GM23338 (cell line): Measurements from ENCODE around the gene CUX1. TPM values are rescaled to one million over a fixed set of nuclear protein-coding genes. Genes with fewer than 3 reads are reported as not detected.
A peak's percentile ranks its signal among the peaks of the same experiment; 100 is the strongest.

ENCODE experiments used
- ATAC-seq: fragments of 200-7000 bp; cut with Tn5 transposase; 3 replicates; pipeline ENCODE4 v1.9.1; 2020
- DNase-seq: peaks from one replicate; pipeline ENCODE4 v3.0.0-alpha.2; 2015; ENCODE audit warnings: low spot score
- H2AFZ ChIP-seq: fragments of 200-600 bp; sonication (generic); 2 replicates; pipeline ENCODE4 v1.8.0; 2016; ENCODE audit warnings: antibody characterized with exemption, mild to moderate bottlenecking, moderate library complexity
- H3F3A ChIP-seq: fragments of 200-600 bp; sonication (generic); replicated peaks from 2 replicates; pipeline ENCODE4 v1.8.0; 2017; ENCODE audit warnings: antibody characterized with exemption, mixed run types, low read depth
- H3K27ac ChIP-seq: fragments of 200-600 bp; sonication (generic); 2 replicates; pipeline ENCODE4 v1.6.1; 2016; ENCODE audit warnings: low read depth
- H3K27me3 ChIP-seq: fragments of 200-600 bp; sonication (generic); 2 replicates; pipeline ENCODE4 v1.8.0; 2016; ENCODE audit warnings: mild to moderate bottlenecking, mixed run types, moderate library complexity; ENCODE audit not compliant: insufficient read depth
- H3K36me3 ChIP-seq: fragments of 200-600 bp; sonication (generic); 2 replicates; pipeline ENCODE4 v1.8.0; 2016; ENCODE audit warnings: mild to moderate bottlenecking; ENCODE audit not compliant: insufficient read depth
- H3K4me1 ChIP-seq: fragments of 200-600 bp; sonication (generic); 2 replicates; pipeline ENCODE4 v1.8.0; 2016; ENCODE audit warnings: mild to moderate bottlenecking, moderate library complexity; ENCODE audit not compliant: insufficient read depth
- H3K4me2 ChIP-seq: fragments of 200-600 bp; sonication (generic); 2 replicates; pipeline ENCODE4 v1.7.1; 2017; ENCODE audit warnings: mixed run types
- H3K4me3 ChIP-seq: fragments of 200-600 bp; sonication (generic); 2 replicates; pipeline ENCODE4 v1.6.1; 2016; ENCODE audit warnings: mixed run types
- H3K79me2 ChIP-seq: fragments of 200-600 bp; sonication (generic); replicated peaks from 2 replicates; pipeline ENCODE4 v1.8.0; 2017; ENCODE audit warnings: mild to moderate bottlenecking; ENCODE audit not compliant: insufficient read depth
- H3K9me2 ChIP-seq: fragments of 200-600 bp; sonication (generic); 2 replicates; pipeline ENCODE4 v1.8.0; 2017; ENCODE audit not compliant: insufficient read depth
- H4K20me1 ChIP-seq: fragments of 200-600 bp; sonication (generic); replicated peaks from 2 replicates; pipeline ENCODE4 v1.8.0; 2017; ENCODE audit warnings: mild to moderate bottlenecking; ENCODE audit not compliant: insufficient read depth
- H3K27ac Mint-ChIP-seq: 2 replicates; pipeline ENCODE4 v1.8.0; 2020; ENCODE audit warnings: inconsistent platforms, mild to moderate bottlenecking, moderate library complexity, mixed read lengths
- H3K27me3 Mint-ChIP-seq: 3 replicates; pipeline ENCODE4 v1.8.0; 2022; ENCODE audit warnings: low read depth, mild to moderate bottlenecking, moderate library complexity, mixed read lengths, inconsistent platforms; ENCODE audit not compliant: insufficient read depth, poor library complexity
- H3K36me3 Mint-ChIP-seq: 3 replicates; pipeline ENCODE4 v1.8.0; 2021; ENCODE audit warnings: low read depth, mild to moderate bottlenecking, inconsistent platforms, moderate library complexity, mixed read lengths
- H3K4me1 Mint-ChIP-seq: 3 replicates; pipeline ENCODE4 v1.8.0; 2020; ENCODE audit warnings: mild to moderate bottlenecking, inconsistent platforms, mixed read lengths
- H3K4me3 Mint-ChIP-seq: 3 replicates; pipeline ENCODE4 v1.8.0; 2021; ENCODE audit warnings: moderate library complexity, mild to moderate bottlenecking, inconsistent platforms, mixed read lengths
- H3K9me3 Mint-ChIP-seq: 3 replicates; pipeline ENCODE4 v1.8.0; 2020; ENCODE audit warnings: moderate library complexity, mild to moderate bottlenecking, inconsistent platforms, mixed read lengths
- CREB1 ChIP-seq: fragments of 250-450 bp; sonication (Bioruptor Pico); IDR thresholded peaks from 2 replicates; pipeline ENCODE4 v1.5.0; 2020; ENCODE audit warnings: low read depth, mild to moderate bottlenecking, moderate library complexity
- EZH2 ChIP-seq: fragments of 200-600 bp; sonication (generic); IDR thresholded peaks from one replicate; pipeline ENCODE4 v1.8.0; 2017; ENCODE audit warnings: antibody characterized with exemption, mild to moderate bottlenecking, low read depth; ENCODE audit not compliant: unreplicated experiment
- EZH2phosphoT487 ChIP-seq: fragments of 200-600 bp; sonication (generic); IDR thresholded peaks from one replicate; pipeline ENCODE4 v1.8.1; 2018; ENCODE audit warnings: antibody characterized with exemption; ENCODE audit not compliant: unreplicated experiment
- JUNB ChIP-seq: IDR thresholded peaks from one replicate; pipeline ENCODE4 v1.6.1; 2016; ENCODE audit warnings: antibody characterized with exemption; ENCODE audit not compliant: unreplicated experiment
- POLR2AphosphoS5 ChIP-seq: IDR thresholded peaks from 2 replicates; pipeline ENCODE4 v1.6.1; 2016; ENCODE audit warnings: antibody characterized with exemption, low read depth
- STAT1 ChIP-seq: IDR thresholded peaks from one replicate; pipeline ENCODE4 v1.6.1; 2016; ENCODE audit warnings: antibody characterized with exemption; ENCODE audit not compliant: unreplicated experiment
- ZNF114 ChIP-seq: fragments of 250-450 bp; sonication (Bioruptor Pico); IDR thresholded peaks from 2 replicates; pipeline ENCODE4 v1.5.0; 2020; ENCODE audit warnings: mild to moderate bottlenecking, moderate library complexity
- ZNF331 ChIP-seq: fragments of 250-450 bp; sonication (Bioruptor Pico); IDR thresholded peaks from 2 replicates; pipeline ENCODE4 v1.5.0; 2020; ENCODE audit warnings: low read depth, mild to moderate bottlenecking, moderate library complexity
- polyA plus RNA-seq: library from polyadenylated mRNA; unstranded; fragments of >200 nt; fragmentation: Nextera tagmentation; extraction: Ambion mirVana; gene quantifications from 2 replicates; pipeline ENCODE4 v1.2.1, GENCODE V29; 2016
- total RNA-seq: library from RNA; depleted of rRNA; stranded (reverse); fragments of >200 nt; shearing (Covaris generic); gene quantifications from 2 replicates; pipeline ENCODE4 v1.2.3, GENCODE V29; 2014
- TF ChIP-seq, protein P1 (sequence below): fragments of 250-450 bp; sonication (Bioruptor Pico); IDR thresholded peaks from 2 replicates; pipeline ENCODE4 v1.5.0; 2020; ENCODE audit warnings: mild to moderate bottlenecking, moderate library complexity
- TF ChIP-seq, protein P2 (sequence below): IDR thresholded peaks from one replicate; pipeline ENCODE4 v1.6.1; 2018; ENCODE audit warnings: antibody characterized with exemption; ENCODE audit not compliant: unreplicated experiment

Gene CUX1
- total and polyA plus RNA-seq, 2 experiments from 2014 or later = 49.9 to 64.0 TPM

GRCh38 chr7:101952355-101953247 lies 135.2 kb downstream of the CUX1 start:
- H3K27ac ChIP-seq = no peak overlapping the region
- peaks cover 2% of the 10 kb centered on the region for H4K20me1 ChIP-seq
- H3K27ac Mint-ChIP-seq = peak overlapping the region; percentile 14; the same call in 1 of the 2 replicates
- no peak overlapping the region for H2AFZ ChIP-seq
- H3K27me3 Mint-ChIP-seq = peaks cover 7% of the 10 kb centered on the region
- no peaks in the 10 kb centered on the region for H3K9me2 ChIP-seq
- peaks cover 93% of the 10 kb centered on the region for H3K79me2 ChIP-seq
- H3K4me3 ChIP-seq = no peak overlapping the region
- peaks cover 11% of the 10 kb centered on the region; the same call in 2 of the 3 replicates for H3K36me3 Mint-ChIP-seq
- H3K9me3 Mint-ChIP-seq = no peaks in the 10 kb centered on the region
- no peak overlapping the region for H3K4me3 Mint-ChIP-seq
- no peak overlapping the region for H3K4me2 ChIP-seq
- no peaks in the 10 kb centered on the region; the same call in 1 of the 2 replicates for H3F3A ChIP-seq
- peaks cover 40% of the 10 kb centered on the region for H3K4me1 Mint-ChIP-seq
- ATAC-seq = no peak
- peaks cover 29% of the 10 kb centered on the region for H3K4me1 ChIP-seq
- no peak for DNase-seq
- no peaks in the 10 kb centered on the region for H3K36me3 ChIP-seq
- no peaks in the 10 kb centered on the region for H3K27me3 ChIP-seq
- TF ChIP-seq POLR2AphosphoS5 = no peak

DNA sequence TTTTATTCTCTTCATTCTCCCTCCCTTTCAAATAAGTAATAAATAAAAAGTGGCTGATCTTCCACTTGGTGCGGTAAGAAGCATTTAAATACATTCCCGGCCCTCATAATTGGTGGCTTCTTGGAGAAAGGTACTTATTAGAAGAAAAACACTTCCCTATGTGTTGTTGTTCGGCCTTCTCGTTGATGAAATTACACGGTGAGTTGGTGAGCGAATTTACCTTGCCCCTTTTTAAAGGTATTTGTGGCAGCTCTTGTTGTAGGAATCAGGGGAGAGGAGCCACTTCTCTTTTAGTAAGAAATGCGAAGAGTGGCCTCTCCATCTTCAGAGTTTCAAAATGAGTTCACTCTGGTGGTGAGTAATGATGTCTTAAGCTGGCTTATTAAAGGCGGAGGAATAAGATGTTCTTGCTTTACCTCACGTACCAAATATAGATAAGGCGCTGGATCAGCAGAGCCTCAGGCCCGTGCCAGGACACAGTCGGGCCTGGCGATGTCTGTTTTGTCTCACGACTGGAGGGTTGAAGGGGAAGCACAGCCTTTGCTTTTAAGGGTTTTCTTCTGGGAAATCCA lies 135.9 kb downstream of the CUX1 start:
- DNase-seq (no peak), ATAC-seq (no peak)
- H3K79me2 ChIP-seq = peaks cover 96% of the 10 kb centered on the region
- no peaks in the 10 kb centered on the region for H3K36me3 ChIP-seq
- peaks cover 11% of the 10 kb centered on the region; the same call in 2 of the 3 replicates for H3K36me3 Mint-ChIP-seq
- no peak overlapping the region for H3K4me2 ChIP-seq
- H3K4me1 Mint-ChIP-seq = peaks cover 38% of the 10 kb centered on the region
- H2AFZ ChIP-seq = no peak overlapping the region
- peaks cover 28% of the 10 kb centered on the region for H3K4me1 ChIP-seq
- H3K27me3 ChIP-seq = no peaks in the 10 kb centered on the region
- no peak overlapping the region for H3K4me3 ChIP-seq
- no peaks in the 10 kb centered on the region for H3K9me3 Mint-ChIP-seq
- no peak overlapping the region for H3K4me3 Mint-ChIP-seq
- no peaks in the 10 kb centered on the region; the same call in 1 of the 2 replicates for H3F3A ChIP-seq
- H4K20me1 ChIP-seq = peaks cover 2% of the 10 kb centered on the region
- peak overlapping the region; percentile 35; the same call in 1 of the 2 replicates for H3K27ac ChIP-seq
- no peaks in the 10 kb centered on the region for H3K9me2 ChIP-seq
- H3K27ac Mint-ChIP-seq = peak overlapping the region; percentile 14; the same call in 1 of the 2 replicates
- peaks cover 7% of the 10 kb centered on the region for H3K27me3 Mint-ChIP-seq
- TF ChIP-seq STAT1 = no peak
- TF ChIP-seq, protein P1, sequence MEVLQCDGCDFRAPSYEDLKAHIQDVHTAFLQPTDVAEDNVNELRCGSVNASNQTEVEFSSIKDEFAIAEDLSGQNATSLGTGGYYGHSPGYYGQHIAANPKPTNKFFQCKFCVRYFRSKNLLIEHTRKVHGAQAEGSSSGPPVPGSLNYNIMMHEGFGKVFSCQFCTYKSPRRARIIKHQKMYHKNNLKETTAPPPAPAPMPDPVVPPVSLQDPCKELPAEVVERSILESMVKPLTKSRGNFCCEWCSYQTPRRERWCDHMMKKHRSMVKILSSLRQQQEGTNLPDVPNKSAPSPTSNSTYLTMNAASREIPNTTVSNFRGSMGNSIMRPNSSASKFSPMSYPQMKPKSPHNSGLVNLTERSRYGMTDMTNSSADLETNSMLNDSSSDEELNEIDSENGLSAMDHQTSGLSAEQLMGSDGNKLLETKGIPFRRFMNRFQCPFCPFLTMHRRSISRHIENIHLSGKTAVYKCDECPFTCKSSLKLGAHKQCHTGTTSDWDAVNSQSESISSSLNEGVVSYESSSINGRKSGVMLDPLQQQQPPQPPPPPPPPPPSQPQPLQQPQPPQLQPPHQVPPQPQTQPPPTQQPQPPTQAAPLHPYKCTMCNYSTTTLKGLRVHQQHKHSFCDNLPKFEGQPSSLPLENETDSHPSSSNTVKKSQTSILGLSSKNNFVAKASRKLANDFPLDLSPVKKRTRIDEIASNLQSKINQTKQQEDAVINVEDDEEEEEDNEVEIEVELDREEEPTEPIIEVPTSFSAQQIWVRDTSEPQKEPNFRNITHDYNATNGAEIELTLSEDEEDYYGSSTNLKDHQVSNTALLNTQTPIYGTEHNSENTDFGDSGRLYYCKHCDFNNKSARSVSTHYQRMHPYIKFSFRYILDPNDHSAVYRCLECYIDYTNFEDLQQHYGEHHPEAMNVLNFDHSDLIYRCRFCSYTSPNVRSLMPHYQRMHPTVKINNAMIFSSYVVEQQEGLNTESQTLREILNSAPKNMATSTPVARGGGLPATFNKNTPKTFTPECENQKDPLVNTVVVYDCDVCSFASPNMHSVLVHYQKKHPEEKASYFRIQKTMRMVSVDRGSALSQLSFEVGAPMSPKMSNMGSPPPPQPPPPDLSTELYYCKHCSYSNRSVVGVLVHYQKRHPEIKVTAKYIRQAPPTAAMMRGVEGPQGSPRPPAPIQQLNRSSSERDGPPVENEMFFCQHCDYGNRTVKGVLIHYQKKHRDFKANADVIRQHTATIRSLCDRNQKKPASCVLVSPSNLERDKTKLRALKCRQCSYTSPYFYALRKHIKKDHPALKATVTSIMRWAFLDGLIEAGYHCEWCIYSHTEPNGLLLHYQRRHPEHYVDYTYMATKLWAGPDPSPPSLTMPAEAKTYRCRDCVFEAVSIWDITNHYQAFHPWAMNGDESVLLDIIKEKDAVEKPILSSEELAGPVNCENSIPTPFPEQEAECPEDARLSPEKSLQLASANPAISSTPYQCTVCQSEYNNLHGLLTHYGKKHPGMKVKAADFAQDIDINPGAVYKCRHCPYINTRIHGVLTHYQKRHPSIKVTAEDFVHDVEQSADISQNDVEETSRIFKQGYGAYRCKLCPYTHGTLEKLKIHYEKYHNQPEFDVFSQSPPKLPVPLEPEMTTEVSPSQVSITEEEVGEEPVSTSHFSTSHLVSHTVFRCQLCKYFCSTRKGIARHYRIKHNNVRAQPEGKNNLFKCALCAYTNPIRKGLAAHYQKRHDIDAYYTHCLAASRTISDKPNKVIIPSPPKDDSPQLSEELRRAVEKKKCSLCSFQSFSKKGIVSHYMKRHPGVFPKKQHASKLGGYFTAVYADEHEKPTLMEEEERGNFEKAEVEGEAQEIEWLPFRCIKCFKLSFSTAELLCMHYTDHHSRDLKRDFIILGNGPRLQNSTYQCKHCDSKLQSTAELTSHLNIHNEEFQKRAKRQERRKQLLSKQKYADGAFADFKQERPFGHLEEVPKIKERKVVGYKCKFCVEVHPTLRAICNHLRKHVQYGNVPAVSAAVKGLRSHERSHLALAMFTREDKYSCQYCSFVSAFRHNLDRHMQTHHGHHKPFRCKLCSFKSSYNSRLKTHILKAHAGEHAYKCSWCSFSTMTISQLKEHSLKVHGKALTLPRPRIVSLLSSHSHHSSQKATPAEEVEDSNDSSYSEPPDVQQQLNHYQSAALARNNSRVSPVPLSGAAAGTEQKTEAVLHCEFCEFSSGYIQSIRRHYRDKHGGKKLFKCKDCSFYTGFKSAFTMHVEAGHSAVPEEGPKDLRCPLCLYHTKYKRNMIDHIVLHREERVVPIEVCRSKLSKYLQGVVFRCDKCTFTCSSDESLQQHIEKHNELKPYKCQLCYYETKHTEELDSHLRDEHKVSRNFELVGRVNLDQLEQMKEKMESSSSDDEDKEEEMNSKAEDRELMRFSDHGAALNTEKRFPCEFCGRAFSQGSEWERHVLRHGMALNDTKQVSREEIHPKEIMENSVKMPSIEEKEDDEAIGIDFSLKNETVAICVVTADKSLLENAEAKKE (CRISPR knock-in tag) = no peak
- no peak for TF ChIP-seq EZH2phosphoT487
- no peak for TF ChIP-seq ZNF114 (CRISPR knock-in tag)
- TF ChIP-seq, protein P2, sequence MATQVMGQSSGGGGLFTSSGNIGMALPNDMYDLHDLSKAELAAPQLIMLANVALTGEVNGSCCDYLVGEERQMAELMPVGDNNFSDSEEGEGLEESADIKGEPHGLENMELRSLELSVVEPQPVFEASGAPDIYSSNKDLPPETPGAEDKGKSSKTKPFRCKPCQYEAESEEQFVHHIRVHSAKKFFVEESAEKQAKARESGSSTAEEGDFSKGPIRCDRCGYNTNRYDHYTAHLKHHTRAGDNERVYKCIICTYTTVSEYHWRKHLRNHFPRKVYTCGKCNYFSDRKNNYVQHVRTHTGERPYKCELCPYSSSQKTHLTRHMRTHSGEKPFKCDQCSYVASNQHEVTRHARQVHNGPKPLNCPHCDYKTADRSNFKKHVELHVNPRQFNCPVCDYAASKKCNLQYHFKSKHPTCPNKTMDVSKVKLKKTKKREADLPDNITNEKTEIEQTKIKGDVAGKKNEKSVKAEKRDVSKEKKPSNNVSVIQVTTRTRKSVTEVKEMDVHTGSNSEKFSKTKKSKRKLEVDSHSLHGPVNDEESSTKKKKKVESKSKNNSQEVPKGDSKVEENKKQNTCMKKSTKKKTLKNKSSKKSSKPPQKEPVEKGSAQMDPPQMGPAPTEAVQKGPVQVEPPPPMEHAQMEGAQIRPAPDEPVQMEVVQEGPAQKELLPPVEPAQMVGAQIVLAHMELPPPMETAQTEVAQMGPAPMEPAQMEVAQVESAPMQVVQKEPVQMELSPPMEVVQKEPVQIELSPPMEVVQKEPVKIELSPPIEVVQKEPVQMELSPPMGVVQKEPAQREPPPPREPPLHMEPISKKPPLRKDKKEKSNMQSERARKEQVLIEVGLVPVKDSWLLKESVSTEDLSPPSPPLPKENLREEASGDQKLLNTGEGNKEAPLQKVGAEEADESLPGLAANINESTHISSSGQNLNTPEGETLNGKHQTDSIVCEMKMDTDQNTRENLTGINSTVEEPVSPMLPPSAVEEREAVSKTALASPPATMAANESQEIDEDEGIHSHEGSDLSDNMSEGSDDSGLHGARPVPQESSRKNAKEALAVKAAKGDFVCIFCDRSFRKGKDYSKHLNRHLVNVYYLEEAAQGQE = no peak
- no peak for TF ChIP-seq CREB1 (CRISPR knock-in tag)
- no peak for TF ChIP-seq POLR2AphosphoS5
- TF ChIP-seq EZH2 = no peak
- TF ChIP-seq ZNF331 (CRISPR knock-in tag) = no peak
- no peak for TF ChIP-seq JUNB
